Loucy (cell line): ENCODE data around the gene MBD2.

Experiments
- CTCF ChIP-seq: fragments of 200-600 bp; sonication (generic); conservative IDR thresholded peaks from 2 replicates; pipeline ENCODE4 v1.5.1; 2014; ENCODE audit warnings: mild to moderate bottlenecking, antibody characterized with exemption, low read length
- EZH2phosphoT487 ChIP-seq: fragments of 200-600 bp; IDR thresholded peaks from 2 replicates; pipeline ENCODE4 v1.6.1; 2018; ENCODE audit warnings: antibody characterized with exemption, mild to moderate bottlenecking, moderate library complexity, borderline replicate concordance

- TF ChIP-seq CTCF (no peak), EZH2phosphoT487 (no peak)
Measured at GRCh38 chr18:54116541-54117257, 107.8 kb downstream of the MBD2 start.
